NCI-H2107 treated with DMSO at 0.1 percent for 48 hours (cell line): Measurements from ENCODE around the gene COL8A2.

ENCODE experiments used
- DNase-seq: peaks from one replicate; lab custom pipeline; 2025; ENCODE audit not compliant: unreplicated experiment; lab: John Stamatoyannopoulos, UW

The COL8A2 gene

DNA sequence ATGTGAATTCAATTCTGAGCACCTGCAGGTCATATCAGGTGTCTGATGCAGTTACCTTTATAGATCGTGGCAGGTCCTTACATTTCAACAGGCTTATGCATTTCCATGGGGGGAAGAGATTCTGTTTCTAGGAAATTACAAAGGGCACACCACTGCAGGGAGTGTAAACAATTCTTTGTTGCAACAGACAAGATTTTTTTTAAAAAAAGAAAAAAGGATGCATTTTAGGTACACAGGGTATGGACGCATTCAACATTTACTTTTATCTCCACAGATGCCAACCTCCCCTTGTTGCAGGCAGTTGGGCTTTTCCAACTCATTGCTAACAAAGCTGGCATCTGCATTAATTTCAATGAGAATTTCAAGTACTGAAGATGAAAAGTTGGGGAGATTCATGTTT, 54.7 kb downstream of the COL8A2 start:
- peak; percentile 91 for DNase-seq

- no peak for DNase-seq
Measured at GRCh38 chr1:36068866-36069265, 56.2 kb downstream of the COL8A2 start.

DNA sequence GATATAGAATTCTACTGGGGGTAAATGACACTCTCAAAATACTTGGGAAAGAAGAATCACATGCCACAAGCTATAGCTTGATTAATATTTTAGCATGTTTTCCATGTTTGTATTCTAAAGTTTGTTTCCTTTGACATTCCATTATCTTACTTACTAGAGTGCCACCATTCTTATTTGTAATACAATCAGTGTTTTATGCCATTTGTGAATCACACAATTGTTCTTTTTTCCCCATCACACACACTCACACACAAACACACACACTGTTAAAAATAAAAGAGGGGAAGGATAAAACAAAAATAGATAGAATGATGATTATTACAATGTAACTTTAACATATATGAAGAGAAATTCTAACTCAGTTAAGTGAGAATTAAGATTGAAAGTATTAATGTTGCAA, 57.2 kb downstream of the COL8A2 start:
- DNase-seq, result no peak

GRCh38 chr1:36062315-36062714, 62.7 kb downstream of the COL8A2 start:
- no peak for DNase-seq

- DNase-seq, result no peak
Measured at GRCh38 chr1:36055706-36056105, 69.3 kb downstream of the COL8A2 start.

DNA sequence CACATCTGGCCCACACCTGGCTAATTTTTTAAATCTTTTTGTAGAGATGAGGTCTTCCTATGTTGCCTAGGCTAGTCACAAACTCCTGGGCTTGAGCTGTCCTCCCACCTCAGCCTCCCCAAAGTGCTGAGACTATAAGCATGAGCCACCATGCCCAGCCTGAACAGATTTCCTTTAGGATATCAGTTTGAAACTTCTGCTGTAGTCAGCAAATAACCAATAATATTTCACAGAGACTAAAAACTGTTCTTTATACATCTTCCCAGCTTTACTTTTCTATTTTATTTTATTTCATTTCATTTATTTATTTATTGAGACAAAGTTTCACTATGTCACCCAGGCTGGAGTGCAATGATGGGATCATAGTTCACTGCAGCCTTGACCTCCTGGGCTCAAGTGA, 71.0 kb downstream of the COL8A2 start:
- no peak for DNase-seq

- no peak for DNase-seq
Measured at GRCh38 chr1:36051821-36052220, 73.2 kb downstream of the COL8A2 start.
